D721Med (cell line): ENCODE data around the gene SPEF1.

Source experiments
- DNase-seq: peaks from one replicate; pipeline ENCODE4 v3.0.0; 2011; ENCODE audit warnings: low spot score; ENCODE audit not compliant: insufficient read length
- FAIRE-seq: peaks from 2 replicates; lab custom pipeline; 2011; peaks lifted over from hg19 to GRCh38; lab: Jason Lieb, UNC
- TF ChIP-seq, protein P1 (sequence below): IDR thresholded peaks from 2 replicates; pipeline ENCODE4 v1.5.1; 2012; ENCODE audit warnings: mild to moderate bottlenecking, control low read depth; ENCODE audit not compliant: insufficient read depth; ENCODE audit errors: missing control alignments

SPEF1 gene

DNA sequence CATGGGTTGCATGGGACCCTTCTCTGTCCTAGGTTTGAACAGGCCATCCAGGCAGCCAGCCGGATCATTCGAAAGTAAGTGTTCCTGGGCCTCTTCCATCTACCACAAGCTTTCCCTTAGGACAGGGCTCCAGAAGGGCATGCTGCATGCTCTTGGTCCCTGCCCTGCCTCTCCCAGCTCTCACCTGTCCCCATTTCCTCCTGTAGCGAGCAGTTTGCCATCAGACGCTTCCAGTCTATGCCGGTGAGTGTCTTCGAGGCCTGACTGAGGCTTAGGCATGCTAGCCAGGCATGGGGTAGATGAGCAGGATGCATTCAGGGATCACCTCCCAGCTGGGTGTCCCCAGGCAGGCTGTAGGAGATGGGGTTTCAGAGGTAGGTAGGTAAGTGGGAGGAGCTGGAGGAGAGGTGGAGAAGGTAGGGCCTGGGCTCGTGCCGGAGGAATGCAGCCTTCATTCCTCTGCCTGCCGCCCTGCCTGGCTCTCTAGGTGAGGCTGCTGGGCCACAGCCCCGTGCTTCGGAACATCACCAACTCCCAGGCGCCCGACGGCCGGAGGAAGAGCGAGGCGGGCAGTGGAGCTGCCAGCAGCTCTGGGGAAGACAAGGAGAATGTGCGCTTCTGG is 19.1 kb upstream of the SPEF1 start:
- FAIRE-seq: no peak
- DNase-seq: no peak
- TF ChIP-seq, protein P1, sequence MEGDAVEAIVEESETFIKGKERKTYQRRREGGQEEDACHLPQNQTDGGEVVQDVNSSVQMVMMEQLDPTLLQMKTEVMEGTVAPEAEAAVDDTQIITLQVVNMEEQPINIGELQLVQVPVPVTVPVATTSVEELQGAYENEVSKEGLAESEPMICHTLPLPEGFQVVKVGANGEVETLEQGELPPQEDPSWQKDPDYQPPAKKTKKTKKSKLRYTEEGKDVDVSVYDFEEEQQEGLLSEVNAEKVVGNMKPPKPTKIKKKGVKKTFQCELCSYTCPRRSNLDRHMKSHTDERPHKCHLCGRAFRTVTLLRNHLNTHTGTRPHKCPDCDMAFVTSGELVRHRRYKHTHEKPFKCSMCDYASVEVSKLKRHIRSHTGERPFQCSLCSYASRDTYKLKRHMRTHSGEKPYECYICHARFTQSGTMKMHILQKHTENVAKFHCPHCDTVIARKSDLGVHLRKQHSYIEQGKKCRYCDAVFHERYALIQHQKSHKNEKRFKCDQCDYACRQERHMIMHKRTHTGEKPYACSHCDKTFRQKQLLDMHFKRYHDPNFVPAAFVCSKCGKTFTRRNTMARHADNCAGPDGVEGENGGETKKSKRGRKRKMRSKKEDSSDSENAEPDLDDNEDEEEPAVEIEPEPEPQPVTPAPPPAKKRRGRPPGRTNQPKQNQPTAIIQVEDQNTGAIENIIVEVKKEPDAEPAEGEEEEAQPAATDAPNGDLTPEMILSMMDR: no peak

DNA sequence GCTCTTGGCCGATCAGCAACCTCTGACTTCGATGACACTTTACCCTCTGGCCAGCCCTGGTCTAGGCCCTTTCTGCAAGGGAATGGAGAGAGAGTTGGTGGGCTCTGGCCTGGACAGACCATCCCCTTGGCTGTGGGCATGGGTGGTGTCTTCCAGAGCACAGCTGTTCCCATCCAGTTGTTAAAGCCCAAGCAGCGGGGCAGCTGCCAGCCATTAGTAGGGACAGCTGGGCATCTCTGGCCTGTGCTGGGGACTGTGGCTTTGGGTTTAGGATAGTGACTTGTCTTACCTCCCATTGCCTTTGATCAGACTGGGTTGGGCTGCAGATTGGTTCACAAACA is 17.6 kb upstream of the SPEF1 start:
- DNase-seq: no peak
- FAIRE-seq: no peak

DNA sequence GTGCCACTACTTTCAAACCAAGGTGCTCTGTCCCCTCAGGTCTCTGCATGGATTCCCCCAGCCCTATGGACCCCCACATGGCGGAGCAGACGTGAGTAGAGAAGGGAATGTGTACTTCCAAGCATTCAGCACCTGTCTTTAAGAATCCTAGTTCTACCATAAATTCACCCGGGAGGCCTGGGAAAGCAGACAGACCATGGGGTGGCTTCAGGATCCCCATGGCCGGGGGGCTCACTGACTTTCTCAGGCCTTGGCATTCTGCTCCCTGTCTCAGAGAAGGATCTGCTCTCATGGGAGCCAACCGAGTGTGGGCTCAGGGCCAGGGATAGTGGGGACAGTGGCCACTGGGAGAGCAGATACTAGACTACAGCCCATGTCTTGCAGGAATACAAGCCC is 17.1 kb upstream of the SPEF1 start:
- TF ChIP-seq, protein P1: no peak
- FAIRE-seq (no peak), DNase-seq (no peak)

More for the DNA sequence above, 17.6 kb upstream of the SPEF1 start:
- TF ChIP-seq, protein P1: no peak

DNA sequence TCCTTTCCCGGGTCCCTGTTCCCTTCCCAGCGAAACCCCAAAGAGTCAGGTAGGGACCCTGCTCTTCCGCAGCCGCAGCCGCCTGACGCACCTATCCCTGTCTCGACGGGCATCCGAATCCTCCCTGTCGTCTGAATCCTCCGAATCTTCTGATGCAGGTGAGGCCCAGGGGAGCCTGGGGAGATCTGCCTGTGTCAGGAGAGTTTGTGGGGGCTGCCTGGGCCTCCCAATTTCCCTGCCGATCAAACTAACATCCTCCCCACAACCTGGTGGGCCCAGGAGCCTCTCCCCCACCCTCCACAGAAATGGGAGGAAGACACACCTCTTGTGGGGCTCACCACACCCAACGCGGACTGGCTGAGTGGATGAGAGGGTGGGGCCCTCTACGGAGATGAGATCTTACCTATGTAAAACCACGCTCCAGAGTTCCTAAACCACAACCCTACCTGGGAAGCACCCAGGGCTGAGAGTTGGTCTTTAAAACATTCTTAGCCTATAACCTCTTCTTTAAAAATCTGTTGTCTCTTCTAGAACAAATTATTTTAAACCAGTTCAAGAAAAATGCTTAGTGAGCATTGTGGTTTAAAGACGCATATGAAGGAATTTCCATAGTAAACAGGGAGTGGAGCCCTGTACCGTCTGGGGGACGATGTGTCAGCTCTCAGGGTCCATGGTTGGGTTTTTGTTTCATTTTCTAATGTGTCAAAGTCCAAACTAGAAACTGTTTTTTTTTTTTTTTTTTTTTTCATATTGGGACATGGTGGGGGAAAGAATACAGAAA is 16.5 kb upstream of the SPEF1 start:
- FAIRE-seq (no peak), DNase-seq (no peak)
- TF ChIP-seq, protein P1: no peak

DNA sequence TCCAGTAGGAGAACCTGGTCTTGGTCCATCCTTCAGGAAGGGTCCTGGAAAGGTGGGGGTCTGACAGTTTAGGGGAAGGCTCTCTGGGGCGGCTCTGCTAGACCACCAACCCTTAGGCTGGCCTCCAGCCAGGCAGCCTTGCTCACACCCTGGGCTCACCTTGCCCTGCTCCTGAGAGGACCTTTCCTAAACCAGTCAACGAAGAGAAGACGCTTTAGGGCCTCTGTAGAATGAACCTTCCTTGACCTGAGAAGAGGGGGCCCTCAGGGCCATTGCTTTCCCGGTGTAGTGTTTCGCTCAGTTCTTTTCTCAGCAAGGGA is 15.9 kb upstream of the SPEF1 start:
- no peak for FAIRE-seq
- TF ChIP-seq, protein P1: no peak
- DNase-seq: no peak

DNA sequence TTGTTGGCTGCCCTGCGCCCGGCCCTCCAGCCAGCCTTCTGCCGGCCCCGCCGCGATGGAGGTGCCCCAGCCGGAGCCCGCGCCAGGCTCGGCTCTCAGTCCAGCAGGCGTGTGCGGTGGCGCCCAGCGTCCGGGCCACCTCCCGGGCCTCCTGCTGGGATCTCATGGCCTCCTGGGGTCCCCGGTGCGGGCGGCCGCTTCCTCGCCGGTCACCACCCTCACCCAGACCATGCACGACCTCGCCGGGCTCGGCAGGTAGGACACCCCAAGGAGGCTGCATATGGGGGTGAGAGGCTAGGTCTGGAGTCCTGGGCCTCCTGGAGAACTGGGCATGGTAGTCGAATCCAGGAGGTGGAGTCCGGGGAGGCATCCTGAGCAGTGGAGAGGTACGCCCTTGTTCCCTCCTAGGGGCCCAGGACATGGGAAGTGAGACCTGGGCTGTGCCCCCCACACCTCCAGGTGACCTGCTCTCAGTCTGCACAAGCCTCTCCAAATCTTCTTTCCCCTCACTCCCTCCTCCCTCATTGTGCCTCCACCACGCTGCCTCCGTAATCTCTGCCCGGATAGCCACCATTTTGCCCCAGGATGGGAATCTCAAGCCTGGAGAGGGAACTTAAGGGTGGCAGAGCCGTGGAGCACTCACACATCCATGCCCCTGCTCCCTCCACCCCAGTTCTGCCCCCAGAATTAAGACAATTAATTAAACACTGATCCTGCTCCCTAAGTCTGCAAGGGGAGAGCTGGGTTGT is 15.4 kb upstream of the SPEF1 start:
- no peak for DNase-seq
- no peak for FAIRE-seq
- TF ChIP-seq, protein P1: no peak
